Measurements from ENCODE around the gene SEMA3E.

DNA sequence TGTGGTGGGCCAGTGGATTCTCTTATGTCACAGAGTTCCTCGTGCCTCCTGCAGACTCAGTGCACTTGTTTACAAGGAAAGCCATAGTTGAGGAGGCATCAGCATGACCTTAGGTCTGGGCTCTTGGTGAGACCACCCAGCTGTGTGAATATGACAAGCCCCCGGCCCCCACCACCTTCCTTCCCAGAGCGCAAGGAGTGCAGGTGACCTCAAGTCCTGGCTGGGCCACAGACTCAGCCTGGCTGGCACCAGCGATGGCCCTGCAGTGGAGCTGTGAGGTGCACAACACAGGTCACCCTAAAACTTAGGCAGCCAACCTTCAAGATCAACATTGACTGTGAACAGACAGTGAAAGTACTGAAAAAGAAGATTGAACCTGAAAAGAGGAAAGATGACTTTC, 14.2 kb upstream of the SEMA3E start:
- TF ChIP-seq, protein P1, sequence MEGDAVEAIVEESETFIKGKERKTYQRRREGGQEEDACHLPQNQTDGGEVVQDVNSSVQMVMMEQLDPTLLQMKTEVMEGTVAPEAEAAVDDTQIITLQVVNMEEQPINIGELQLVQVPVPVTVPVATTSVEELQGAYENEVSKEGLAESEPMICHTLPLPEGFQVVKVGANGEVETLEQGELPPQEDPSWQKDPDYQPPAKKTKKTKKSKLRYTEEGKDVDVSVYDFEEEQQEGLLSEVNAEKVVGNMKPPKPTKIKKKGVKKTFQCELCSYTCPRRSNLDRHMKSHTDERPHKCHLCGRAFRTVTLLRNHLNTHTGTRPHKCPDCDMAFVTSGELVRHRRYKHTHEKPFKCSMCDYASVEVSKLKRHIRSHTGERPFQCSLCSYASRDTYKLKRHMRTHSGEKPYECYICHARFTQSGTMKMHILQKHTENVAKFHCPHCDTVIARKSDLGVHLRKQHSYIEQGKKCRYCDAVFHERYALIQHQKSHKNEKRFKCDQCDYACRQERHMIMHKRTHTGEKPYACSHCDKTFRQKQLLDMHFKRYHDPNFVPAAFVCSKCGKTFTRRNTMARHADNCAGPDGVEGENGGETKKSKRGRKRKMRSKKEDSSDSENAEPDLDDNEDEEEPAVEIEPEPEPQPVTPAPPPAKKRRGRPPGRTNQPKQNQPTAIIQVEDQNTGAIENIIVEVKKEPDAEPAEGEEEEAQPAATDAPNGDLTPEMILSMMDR (IDR thresholded peaks at IDR 0.05), result no peak
- no peak for TF ChIP-seq POLR2AphosphoS5 (IDR thresholded peaks at IDR 0.05; ENCODE audit: low read depth, low read length)
- TF ChIP-seq, protein P2, sequence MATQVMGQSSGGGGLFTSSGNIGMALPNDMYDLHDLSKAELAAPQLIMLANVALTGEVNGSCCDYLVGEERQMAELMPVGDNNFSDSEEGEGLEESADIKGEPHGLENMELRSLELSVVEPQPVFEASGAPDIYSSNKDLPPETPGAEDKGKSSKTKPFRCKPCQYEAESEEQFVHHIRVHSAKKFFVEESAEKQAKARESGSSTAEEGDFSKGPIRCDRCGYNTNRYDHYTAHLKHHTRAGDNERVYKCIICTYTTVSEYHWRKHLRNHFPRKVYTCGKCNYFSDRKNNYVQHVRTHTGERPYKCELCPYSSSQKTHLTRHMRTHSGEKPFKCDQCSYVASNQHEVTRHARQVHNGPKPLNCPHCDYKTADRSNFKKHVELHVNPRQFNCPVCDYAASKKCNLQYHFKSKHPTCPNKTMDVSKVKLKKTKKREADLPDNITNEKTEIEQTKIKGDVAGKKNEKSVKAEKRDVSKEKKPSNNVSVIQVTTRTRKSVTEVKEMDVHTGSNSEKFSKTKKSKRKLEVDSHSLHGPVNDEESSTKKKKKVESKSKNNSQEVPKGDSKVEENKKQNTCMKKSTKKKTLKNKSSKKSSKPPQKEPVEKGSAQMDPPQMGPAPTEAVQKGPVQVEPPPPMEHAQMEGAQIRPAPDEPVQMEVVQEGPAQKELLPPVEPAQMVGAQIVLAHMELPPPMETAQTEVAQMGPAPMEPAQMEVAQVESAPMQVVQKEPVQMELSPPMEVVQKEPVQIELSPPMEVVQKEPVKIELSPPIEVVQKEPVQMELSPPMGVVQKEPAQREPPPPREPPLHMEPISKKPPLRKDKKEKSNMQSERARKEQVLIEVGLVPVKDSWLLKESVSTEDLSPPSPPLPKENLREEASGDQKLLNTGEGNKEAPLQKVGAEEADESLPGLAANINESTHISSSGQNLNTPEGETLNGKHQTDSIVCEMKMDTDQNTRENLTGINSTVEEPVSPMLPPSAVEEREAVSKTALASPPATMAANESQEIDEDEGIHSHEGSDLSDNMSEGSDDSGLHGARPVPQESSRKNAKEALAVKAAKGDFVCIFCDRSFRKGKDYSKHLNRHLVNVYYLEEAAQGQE (IDR thresholded peaks at IDR 0.05; ENCODE audit: insufficient read depth in 1 of 2, low read depth in 2 of 2, low read length in 1 of 2), result no peak
- no peak for TF ChIP-seq SIN3A (IDR thresholded peaks at IDR 0.05; ENCODE audit: borderline replicate concordance, insufficient read depth, low read depth, low read length)

Data from Panc1 (cell line).